ENCODE results near the gene GRM5.
"Not testable (repeated sequence)": the region's sequence is repeated elsewhere in the genome, so short reads cannot be mapped to it uniquely, and the experiment has no call there.

GRM5 gene

GRCh38 chr11:88484873-88485621 lies 580.7 kb downstream of the GRM5 start:
- DNase-seq = peak; percentile 56

- DNase-seq = no peak
These were observed 582.9 kb downstream of the GRM5 start for GRCh38 chr11:88482871-88483301.

- no peak for DNase-seq
These were observed 585.6 kb downstream of the GRM5 start for GRCh38 chr11:88480223-88480622.

- DNase-seq = no peak
These were observed 587.5 kb downstream of the GRM5 start for GRCh38 chr11:88478136-88478815.

GRCh38 chr11:88475991-88476418 lies 589.8 kb downstream of the GRM5 start:
- DNase-seq = no peak

- DNase-seq = no peak
These were observed 591.1 kb downstream of the GRM5 start for GRCh38 chr11:88474655-88475054.

- no peak for DNase-seq
These were observed 596.1 kb downstream of the GRM5 start for GRCh38 chr11:88469561-88470225.

GRCh38 chr11:88464528-88464927 lies 601.3 kb downstream of the GRM5 start:
- DNase-seq = no peak

GRCh38 chr11:88463301-88463700 lies 602.5 kb downstream of the GRM5 start:
- DNase-seq = not testable (repeated sequence)

- DNase-seq = not testable (repeated sequence)
These were observed 607.7 kb downstream of the GRM5 start for GRCh38 chr11:88458047-88458446.

- no peak for DNase-seq
These were observed 609.8 kb downstream of the GRM5 start for GRCh38 chr11:88455974-88456373.

- no peak for DNase-seq
These were observed 610.9 kb downstream of the GRM5 start for GRCh38 chr11:88454881-88455280.
